HUDEP-2 (cell line): ENCODE results near the gene TMEM63C.

Source experiments
- DNase-seq, 76 experiments: peaks; one replicate each; lab custom pipeline; 2025; ENCODE audit not compliant: unreplicated experiment in 76 of 76; lab: John Stamatoyannopoulos, UW

The TMEM63C gene

GRCh38 chr14:77306851-77307496, 125.4 kb downstream of the TMEM63C start:
- no peak for DNase-seq
